OCI-LY7 (cell line): ENCODE measurements around the gene RIMS1. TPM values are rescaled to one million over a fixed set of nuclear protein-coding genes. Genes with fewer than 3 reads are reported as not detected.
"Not testable (repeated sequence)": the region's sequence is repeated elsewhere in the genome, so short reads cannot be mapped to it uniquely, and the experiment has no call there.

Experiments
- BruUV-seq: library from RNA; stranded (reverse); fragments of 400-500 nt; replicated peaks from 2 replicates; lab custom pipeline; 2021; lab: Mats Ljungman, UMichigan
- CTCF ChIA-PET: fragments of 300-600 bp; sonication (Branson Sonifier 250); formaldehyde crosslinking; loops from one replicate; lab custom pipeline; 2022; ENCODE audit warnings: antibody characterized with exemption; ENCODE audit not compliant: unreplicated experiment; lab: Charles Lee
- POLR2A ChIA-PET: fragments of 300-600 bp; sonication (Branson Sonifier 250); formaldehyde crosslinking; loops from one replicate; lab custom pipeline; 2022; ENCODE audit warnings: antibody characterized with exemption; lab: Charles Lee
- DNase-seq: peaks from one replicate; pipeline ENCODE4 v3.0.0-alpha.2; 2015; ENCODE audit warnings: low spot score
- H2AFZ ChIP-seq: fragments of 200-600 bp; sonication (generic), shearing (Covaris generic); 2 replicates; pipeline ENCODE4 v1.6.1; 2014; ENCODE audit warnings: mild to moderate bottlenecking, antibody characterized with exemption, low read length, moderate library complexity
- H3K27ac ChIP-seq: fragments of 200-600 bp; sonication (generic); 2 replicates; pipeline ENCODE4 v1.5.1; 2014; ENCODE audit warnings: mixed run types, low read depth, mild to moderate bottlenecking, moderate library complexity, low read length, inconsistent platforms; ENCODE audit not compliant: poor library complexity, severe bottlenecking
- H3K36me3 ChIP-seq: fragments of 200-600 bp; sonication (generic); 2 replicates; pipeline ENCODE4 v1.6.1; 2014; ENCODE audit warnings: mild to moderate bottlenecking, antibody characterized with exemption, low read length, moderate library complexity, mixed read lengths; ENCODE audit not compliant: insufficient read depth
- H3K4me1 ChIP-seq: fragments of 200-600 bp; sonication (generic); 2 replicates; pipeline ENCODE4 v1.5.1; 2014; ENCODE audit warnings: mild to moderate bottlenecking, low read length; ENCODE audit not compliant: insufficient read depth, poor library complexity, severe bottlenecking
- H3K4me2 ChIP-seq: fragments of 200-600 bp; sonication (generic); 2 replicates; pipeline ENCODE4 v1.6.1; 2014; ENCODE audit warnings: mild to moderate bottlenecking, low read length
- H3K4me3 ChIP-seq: fragments of 200-600 bp; sonication (generic); 2 replicates; pipeline ENCODE4 v1.5.1; 2014; ENCODE audit warnings: mild to moderate bottlenecking, low read depth, low read length; ENCODE audit not compliant: poor library complexity, severe bottlenecking
- H3K79me2 ChIP-seq: fragments of 200-600 bp; sonication (generic); 2 replicates; pipeline ENCODE4 v1.6.1; 2016; ENCODE audit warnings: low read depth, mild to moderate bottlenecking, low read length, moderate library complexity, mixed read lengths; ENCODE audit not compliant: insufficient read depth
- H3K9me2 ChIP-seq: fragments of 200-600 bp; sonication (generic); 2 replicates; pipeline ENCODE4 v1.6.1; 2016; ENCODE audit warnings: mild to moderate bottlenecking, low read length, mixed read lengths; ENCODE audit not compliant: insufficient read depth
- H3K9me3 ChIP-seq: fragments of 200-600 bp; sonication (generic); 2 replicates; pipeline ENCODE4 v1.6.1; 2014; ENCODE audit warnings: mild to moderate bottlenecking, mixed run types, low read length, mixed read lengths
- H4K20me1 ChIP-seq: fragments of 200-600 bp; sonication (generic); 2 replicates; pipeline ENCODE4 v1.6.1; 2014; ENCODE audit warnings: mild to moderate bottlenecking, antibody characterized with exemption, low read length, moderate library complexity, mixed read lengths; ENCODE audit not compliant: insufficient read depth
- CTCF ChIP-seq: fragments of 200-600 bp; sonication (generic); conservative IDR thresholded peaks from 2 replicates; pipeline ENCODE4 v1.5.1; 2014; ENCODE audit warnings: mild to moderate bottlenecking, antibody characterized with exemption, low read length, moderate library complexity, mixed read lengths
- EZH2phosphoT487 ChIP-seq: fragments of 200-600 bp; sonication (generic); IDR thresholded peaks from 2 replicates; pipeline ENCODE4 v1.6.1; 2018; ENCODE audit warnings: low read depth, borderline replicate concordance, mild to moderate bottlenecking, mixed run types, antibody characterized with exemption, low read length, moderate library complexity, mixed read lengths
- intact Hi-C: fragments of 100-400 bp; cut with micrococcal nuclease; formaldehyde crosslinking; loops from one replicate; pipeline ENCODE4 v1.10.0; 2022; ENCODE audit not compliant: unreplicated experiment
- total RNA-seq, 2 experiments: library from RNA; depleted of rRNA in 1 of 2; stranded (reverse); fragments of >200 nt in 1 of 2; shearing (Covaris generic) in 1 of 2; gene quantifications; 2 replicates each; pipeline ENCODE4 v1.2.3, GENCODE V29; 2014 to 2022

Gene RIMS1
- total RNA-seq, 2 experiments from 2014 or later: not detected

- no peak for DNase-seq
- Histone ChIP-seq H3K9me2 (no peaks in the 10 kb centered on the region), H3K4me2 (no peak overlapping the region), H4K20me1 (no peaks in the 10 kb centered on the region), H3K9me3 (no peaks in the 10 kb centered on the region), H3K4me1 (no peaks in the 10 kb centered on the region), H3K27ac (no peak overlapping the region), H2AFZ (no peak overlapping the region), H3K4me3 (no peak overlapping the region), H3K79me2 (no peaks in the 10 kb centered on the region), H3K36me3 (no peaks in the 10 kb centered on the region)
- POLR2A ChIA-PET: interaction anchor here (0.5 to 1.3 kb wide), 3 partner anchors 58 to 899 kb away, joined by 3 to 5 read pairs (median 3); no protein-coding TSS in a partner anchor
- CTCF ChIA-PET: no interaction called here
- intact Hi-C loops: no loop called here
- BruUV-seq: no TSS peak
- TF ChIP-seq EZH2phosphoT487 (no peak), CTCF (no peak)
Measured at GRCh38 chr6:71994705-71995271, 108.4 kb downstream of the RIMS1 start.

- no peak for DNase-seq
- POLR2A ChIA-PET: no interaction called here
- BruUV-seq: no TSS peak
- H3K27ac ChIP-seq: no peak overlapping the region
- no peaks in the 10 kb centered on the region for H3K9me2 ChIP-seq
- TF ChIP-seq EZH2phosphoT487 (no peak), CTCF (no peak)
- H3K4me1 ChIP-seq: no peaks in the 10 kb centered on the region
- no peak overlapping the region for H2AFZ ChIP-seq
- no peaks in the 10 kb centered on the region for H3K79me2 ChIP-seq
- intact Hi-C loops: no loop called here
- no peaks in the 10 kb centered on the region for H3K36me3 ChIP-seq
- no peak overlapping the region for H3K4me2 ChIP-seq
- no peak overlapping the region for H3K4me3 ChIP-seq
- CTCF ChIA-PET: no interaction called here
- H4K20me1 ChIP-seq: no peaks in the 10 kb centered on the region
- H3K9me3 ChIP-seq: no peaks in the 10 kb centered on the region
Measured at GRCh38 chr6:71997341-71997740, 111.0 kb downstream of the RIMS1 start.

GRCh38 chr6:72002415-72002814, 116.1 kb downstream of the RIMS1 start:
- ChIA-PET POLR2A (interaction anchor here (0.6 kb wide), 1 partner anchor 373 kb away, joined by 4 read pairs; no protein-coding TSS in a partner anchor), CTCF (no interaction called here)
- DNase-seq: no peak
- Histone ChIP-seq H4K20me1 (no peaks in the 10 kb centered on the region), H3K4me3 (no peak overlapping the region), H3K27ac (no peak overlapping the region), H3K79me2 (no peaks in the 10 kb centered on the region), H2AFZ (no peak overlapping the region), H3K9me2 (no peaks in the 10 kb centered on the region), H3K36me3 (no peaks in the 10 kb centered on the region), H3K4me1 (no peaks in the 10 kb centered on the region), H3K4me2 (no peak overlapping the region), H3K9me3 (no peaks in the 10 kb centered on the region)
- no TSS peak for BruUV-seq
- TF ChIP-seq EZH2phosphoT487: no peak
- TF ChIP-seq CTCF: no peak
- intact Hi-C loops: no loop called here

- H3K36me3 ChIP-seq, BruUV-seq, H3K27ac ChIP-seq, H3K4me1 ChIP-seq, H3K9me3 ChIP-seq, H3K4me2 ChIP-seq, H2AFZ ChIP-seq, DNase-seq, H3K79me2 ChIP-seq, CTCF ChIA-PET, intact Hi-C loops, H3K9me2 ChIP-seq, H3K4me3 ChIP-seq, H4K20me1 ChIP-seq: not testable (repeated sequence)
- POLR2A ChIA-PET: interaction anchor here (0.6 kb wide), 1 partner anchor 146 kb away, joined by 3 read pairs; no protein-coding TSS in a partner anchor
Measured at GRCh38 chr6:72006591-72006990, 120.2 kb downstream of the RIMS1 start.
